HG03025 (cell line): ENCODE measurements around the gene HMGN3.
"Not testable (repeated sequence)": the region's sequence is repeated elsewhere in the genome, so short reads cannot be mapped to it uniquely, and the experiment has no call there.

ENCODE experiments used
- ATAC-seq: cut with Tn5 transposase; IDR thresholded peaks from one replicate; pipeline ENCODE4 v1.9.1; 2021; ENCODE audit warnings: mild to moderate bottlenecking, moderate library complexity; ENCODE audit not compliant: unreplicated experiment, low FRiP score

The HMGN3 gene

DNA sequence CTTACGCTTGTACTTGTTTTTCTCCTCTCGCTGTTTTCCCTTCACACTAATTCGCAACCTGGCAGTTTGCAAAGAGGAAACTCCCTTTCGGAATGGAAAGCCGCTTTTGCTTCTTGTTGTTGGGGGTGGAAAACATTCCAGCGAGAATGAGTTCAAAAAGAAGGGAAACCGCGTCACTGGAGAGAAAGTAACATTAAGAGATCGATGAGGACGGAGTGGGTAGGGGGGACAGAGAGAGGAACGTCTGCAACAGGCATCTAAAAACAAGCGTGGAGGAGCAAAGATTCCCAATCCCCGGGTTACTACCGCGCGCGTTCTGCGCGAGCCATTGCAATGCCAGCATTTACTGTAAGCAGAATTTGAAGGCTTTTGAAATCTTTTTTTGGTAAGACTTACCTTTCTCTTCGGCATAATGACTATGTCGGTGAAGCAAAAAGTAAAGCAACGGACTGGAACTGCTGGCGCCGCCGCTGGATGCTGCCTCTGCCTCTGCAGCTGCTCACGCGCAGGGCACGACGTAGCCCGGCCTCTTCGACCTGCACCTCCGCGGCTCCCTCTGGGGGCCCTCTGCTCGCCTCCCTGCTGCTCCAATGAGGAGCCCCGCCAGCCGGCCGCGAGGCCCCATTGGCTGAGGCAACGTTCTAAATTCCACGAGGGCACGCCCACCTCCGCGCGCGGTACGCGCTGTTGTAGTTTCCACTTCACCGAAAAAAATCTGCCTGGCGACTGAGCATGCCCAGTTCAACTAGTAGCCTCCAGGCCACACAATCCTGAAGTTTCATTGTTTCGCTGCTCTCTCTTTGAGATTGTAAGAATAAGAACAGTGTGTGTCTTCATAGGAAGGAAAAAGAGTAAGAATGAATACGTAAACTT is at the start of gene HMGN3:
HMGN3 (minus strand) TSS at position 533 of the 873 bp plus-strand sequence.
- peak; percentile 93 for ATAC-seq

DNA sequence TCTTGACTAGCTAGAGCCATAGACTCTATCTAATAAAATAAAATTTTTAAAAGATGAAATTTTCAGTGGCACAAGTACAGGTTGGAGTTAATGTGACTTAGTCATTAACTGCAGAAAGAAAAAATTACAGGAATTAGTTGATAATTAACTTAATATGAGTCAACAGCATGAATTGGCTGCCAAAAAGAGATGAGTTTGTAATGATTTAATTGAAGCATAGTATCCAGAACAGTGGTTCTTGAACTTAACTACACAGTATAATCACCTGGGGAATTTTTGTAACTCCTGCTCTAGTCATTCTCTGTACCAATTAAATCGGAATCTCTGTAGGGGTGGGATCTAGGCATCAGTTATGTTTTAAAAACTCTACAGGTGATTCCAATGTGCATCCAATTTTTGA is 46.3 kb upstream of the HMGN3 start:
- no peak for ATAC-seq

DNA sequence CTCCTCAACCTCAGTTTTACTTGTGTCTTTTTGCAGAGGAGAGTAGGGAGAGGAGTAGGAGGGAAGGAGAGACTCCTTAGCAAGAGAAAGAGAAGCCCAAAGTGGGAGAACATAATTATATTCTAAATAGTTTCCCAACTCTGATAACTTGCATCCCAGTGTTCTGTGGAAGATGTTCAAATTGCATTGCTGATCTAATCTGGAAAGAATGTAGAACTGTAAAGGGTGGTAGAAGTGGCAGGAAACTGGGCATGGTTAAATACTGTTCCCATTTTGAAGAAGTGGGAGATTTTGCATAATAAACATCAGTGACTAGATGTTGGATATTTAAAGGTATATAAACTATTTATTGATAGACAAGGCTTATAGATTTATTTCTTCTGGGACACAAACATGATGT is 42.6 kb upstream of the HMGN3 start:
- ATAC-seq = no peak

DNA sequence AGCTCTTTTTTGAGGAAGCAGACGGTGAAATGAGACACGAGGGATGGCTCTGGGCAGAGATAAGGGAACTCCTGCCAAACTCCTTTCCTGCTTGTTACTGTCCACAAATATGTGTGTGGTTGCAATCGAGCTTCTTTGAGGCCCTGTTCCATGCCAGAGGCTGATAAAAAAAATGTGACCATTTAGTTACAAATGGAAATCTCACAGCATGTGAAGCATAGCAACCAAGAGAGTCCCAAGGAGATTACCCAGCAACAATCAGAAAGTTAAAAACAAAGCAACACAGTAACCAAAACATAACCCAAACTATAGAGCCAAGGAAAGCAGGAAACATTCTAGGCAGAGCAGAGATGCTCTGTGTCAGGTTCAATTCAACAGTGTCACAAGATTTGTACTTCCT is 35.4 kb upstream of the HMGN3 start:
- no peak for ATAC-seq

DNA sequence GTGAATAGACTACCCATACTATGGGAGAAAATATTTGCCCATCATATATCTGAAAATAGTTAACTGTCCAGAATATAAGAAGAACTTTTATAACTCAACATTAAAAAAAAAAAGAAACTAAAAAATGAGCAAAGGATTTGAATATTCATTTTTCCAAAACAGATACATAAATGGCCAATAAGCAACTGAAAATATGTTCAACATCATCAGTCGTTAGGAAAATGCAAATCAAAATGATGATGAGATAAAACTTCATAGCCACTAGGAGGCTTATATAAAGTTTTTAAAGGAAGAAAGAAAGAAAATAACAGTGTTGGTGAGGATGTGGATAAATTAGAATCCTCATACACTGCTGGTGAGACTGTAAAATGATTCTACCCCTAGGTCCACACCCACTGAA is 32.6 kb upstream of the HMGN3 start:
- no peak for ATAC-seq

DNA sequence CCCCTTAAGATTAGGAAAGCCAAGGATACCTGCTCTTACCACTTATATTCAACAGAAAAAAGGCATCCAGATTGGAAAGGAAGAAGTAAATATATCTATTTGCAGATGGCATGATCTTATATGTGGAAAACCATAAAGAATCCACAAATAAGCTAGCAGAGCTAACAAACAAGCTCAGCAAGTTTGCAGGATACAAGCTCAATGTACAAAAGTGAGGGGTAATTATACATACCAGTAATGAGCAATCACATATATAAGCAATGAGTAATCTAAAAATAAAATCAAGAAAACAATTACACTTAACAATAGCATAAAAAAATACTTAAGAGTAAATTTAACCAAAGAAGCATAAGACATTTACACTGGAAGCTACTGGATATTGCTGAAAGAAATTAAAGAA is 31.6 kb upstream of the HMGN3 start:
- no peak for ATAC-seq

DNA sequence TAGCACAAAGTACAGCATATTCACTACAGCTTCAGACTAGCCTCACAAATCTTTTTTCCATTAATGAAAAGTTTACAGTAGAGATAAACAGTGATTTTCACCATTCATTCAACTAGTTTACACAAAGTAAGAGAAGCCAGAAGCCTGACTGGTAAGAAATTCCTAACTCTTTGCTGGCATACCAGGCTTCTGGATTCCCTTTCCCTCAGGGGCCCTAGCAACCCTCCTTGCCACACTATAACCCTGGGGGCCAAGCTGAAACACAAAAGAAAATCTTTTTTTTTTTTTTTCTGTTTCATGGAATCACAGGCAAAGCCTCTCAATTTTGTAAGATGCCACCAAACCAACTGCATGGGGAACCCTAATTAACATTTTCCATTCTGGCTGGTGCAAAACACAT is 28.9 kb upstream of the HMGN3 start:
- no peak for ATAC-seq

DNA sequence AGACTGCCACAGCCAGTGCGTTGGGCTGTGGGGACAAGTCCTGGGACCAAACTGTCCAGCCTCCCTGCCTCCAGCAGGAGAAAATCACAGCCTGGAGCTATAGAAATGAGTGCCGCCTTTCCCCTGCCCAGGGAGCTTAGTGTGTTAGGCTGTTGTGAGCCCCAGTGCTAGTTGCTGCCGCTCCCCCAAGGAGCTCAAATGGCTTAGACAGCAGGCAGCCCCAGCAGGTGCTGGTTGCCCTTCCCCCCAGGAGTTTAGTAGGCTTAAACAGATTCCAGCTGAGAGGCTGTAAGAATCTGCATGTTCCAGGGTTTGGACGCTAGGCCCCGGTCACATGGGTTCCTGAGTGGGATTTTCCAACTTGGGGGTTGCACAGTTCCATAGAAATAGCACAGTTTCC is 27.2 kb upstream of the HMGN3 start:
- ATAC-seq = no peak

DNA sequence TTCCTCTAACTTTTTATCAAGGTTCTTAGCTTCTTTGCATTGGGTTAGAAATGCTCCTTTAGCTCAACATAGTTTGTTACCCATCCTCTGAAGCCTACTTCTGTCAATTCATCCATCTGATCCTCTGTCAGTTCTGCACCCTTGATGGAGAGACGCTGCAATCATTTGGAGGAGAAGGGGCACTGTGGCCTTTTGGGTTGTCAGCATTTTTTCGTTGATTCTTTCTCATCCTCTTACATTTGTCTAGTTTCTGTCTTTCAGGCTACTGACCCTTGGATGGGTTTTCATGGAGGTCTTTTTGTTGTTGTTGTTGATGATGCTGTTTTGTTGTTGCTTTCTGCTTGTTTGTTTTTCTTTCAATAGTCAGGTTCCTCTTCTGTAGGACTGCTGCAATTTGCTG is 26.3 kb upstream of the HMGN3 start:
- ATAC-seq = no peak

DNA sequence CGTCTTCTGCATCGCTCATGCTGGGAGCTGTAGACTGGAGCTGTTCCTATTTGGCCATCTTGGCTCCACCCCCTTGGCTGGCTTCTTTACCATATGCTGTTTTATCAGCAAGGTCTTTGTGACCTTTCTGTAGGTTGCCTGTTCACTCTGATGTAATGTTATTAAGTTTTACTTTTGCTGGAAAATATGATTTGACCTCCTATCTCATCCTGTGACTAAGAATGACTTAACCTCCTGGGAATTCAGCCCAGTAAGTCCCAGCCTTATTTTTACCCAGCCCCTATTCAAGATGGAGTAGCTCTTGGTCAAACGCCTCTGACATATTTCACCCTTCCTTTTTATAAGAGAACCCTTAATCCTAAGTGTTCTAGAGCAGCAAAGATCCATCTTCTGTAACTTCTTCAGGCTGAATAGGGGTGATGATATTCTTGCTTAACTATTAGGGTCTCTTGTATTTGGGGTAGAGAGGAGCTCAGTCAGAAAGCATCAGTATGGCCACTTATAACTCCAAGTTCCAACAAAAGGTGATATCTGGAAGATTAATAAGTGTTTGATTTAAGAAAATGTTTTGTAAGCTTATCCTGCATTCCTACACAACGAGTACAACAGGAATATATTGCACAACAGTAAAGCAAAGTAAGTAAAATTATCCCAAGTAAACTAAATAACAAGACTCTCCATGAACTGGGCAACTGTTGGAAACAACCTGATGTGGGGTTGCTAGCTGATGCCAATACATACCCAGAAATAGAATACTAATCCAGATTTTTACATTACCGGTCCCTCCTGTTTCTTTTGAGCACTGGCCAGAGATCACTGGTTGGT is 23.1 kb upstream of the HMGN3 start:
- ATAC-seq = no peak

DNA sequence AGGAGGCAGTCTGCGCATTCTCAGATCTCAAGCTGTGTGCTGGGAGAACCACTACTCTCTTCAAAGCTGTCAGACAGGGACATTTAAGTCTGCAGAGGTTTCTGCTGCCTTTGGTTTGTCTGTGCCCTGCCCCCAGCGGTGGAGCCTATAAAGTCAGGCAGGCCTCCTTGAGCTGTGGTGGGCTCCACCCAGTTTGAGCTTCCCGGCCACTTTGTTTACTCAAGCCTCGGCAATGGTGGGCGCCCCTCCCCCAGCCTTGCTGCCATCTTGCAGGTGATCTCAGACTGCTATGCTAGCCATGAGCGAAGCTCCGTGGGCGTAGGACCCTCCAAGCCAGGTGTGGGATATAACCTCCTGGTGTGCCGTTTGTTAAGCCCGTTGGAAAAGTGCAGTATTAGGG is 22.3 kb upstream of the HMGN3 start:
- ATAC-seq = not testable (repeated sequence)

DNA sequence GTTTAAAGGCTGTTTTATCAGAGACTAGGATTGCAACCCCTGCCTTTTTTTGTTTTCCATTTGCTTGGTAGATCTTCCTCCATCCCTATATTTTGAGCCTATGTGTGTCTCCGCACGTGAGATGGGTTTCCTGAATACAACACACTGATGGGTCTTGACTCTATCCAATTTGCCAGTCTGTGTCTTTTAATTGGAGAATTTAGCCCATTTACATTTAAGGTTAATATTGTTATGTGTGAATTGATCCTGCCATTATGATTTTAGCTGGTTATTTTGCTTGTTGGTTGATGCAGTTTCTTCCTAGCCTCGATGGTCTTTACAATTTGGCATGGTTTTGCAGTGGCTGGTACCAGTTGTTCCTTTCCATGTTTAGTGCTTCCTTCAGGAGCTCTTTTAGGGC is 20.6 kb upstream of the HMGN3 start:
- not testable (repeated sequence) for ATAC-seq

DNA sequence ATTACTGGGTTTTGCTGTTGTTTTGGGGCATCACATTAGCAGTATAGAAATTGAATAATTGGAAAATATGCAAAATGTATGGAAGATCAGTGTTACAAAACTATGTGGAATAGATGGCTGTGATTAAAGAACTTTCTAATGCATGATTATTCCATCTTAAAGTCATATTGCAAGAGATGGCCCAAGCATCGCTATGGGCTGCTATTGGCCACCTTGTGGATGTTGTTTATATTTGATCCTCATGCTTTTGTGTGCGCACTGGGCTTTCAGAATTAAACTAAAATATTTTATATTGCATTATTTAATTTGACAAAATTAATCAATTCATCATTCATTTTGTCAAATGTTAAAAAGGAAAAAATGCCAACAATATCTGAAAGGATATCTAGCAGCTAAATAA is 16.1 kb upstream of the HMGN3 start:
- ATAC-seq = no peak

DNA sequence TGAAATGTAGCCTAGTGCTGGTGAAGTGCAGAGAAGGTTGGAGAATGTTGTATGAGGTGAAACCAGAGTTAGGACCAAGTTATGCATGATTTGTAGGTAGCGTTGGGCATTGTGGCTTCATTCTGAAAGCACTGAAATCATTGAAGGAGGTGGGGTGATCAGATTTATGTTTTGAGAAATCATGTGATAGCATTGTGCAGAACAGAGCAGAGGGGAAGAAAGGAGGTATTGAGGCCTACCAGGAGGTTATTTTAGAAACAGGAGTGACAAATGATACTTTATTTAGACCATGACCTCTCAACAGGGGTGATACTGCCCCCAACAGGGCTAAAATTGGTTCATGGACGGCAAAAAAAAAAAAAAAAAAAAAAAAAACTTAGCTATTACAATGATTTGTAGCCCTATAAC is 15.6 kb upstream of the HMGN3 start:
- ATAC-seq = peak; percentile 66

DNA sequence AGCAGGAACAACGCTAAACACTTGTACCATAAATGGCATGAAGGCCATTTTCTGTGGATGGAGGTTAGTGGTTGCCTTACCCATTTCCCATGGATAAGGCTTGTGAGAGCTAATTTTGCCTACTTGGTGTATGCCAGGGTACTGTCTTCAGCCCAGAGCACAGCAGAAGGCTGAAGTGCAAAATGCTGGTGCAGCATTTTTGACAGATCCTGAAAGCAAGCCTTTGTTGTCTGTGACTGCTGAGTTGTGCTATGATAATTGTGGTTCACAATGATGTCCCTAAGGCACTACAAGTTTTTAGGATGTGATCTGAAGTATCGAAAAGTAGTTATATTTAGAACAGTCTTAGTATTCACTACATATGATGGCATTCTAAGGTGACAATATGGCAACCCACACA is 14.7 kb upstream of the HMGN3 start:
- no peak for ATAC-seq

DNA sequence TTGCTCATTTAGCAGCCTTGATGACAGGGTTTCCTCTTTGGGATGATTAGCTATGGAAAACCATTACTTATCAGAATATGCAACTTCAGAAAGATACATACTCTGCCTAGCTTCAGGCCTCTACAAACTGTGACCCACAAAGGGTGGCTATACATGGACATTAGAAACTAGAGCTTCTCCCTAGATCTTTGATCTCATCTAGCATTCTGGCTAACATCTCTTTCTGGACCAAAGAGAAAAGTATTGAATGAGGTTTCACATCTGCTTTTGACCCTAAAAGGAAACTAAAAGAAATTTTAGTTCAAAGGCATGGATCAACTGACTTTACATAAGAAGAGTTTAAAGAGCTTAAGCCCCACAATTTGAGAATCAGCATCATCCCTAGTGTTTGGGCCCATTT is 12.4 kb upstream of the HMGN3 start:
- ATAC-seq = peak; percentile 79

DNA sequence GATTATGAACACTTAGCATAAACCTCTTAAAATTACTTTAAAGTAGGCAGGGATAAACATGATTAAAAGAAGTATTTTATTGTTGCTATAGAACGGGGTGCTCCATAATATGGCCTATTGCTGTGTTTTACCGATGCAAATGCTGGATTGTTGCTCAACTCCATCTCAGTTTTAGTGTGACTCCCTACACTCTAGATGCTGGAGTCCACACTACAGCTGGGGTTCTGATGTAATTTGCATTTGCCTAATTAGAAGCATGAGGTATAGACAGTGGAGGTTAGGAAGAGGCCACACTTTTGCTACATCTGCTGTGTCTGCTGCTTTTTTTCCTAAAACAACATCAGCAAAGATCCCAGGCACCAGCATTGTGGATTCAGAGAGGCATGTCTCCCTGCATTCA is 6.7 kb upstream of the HMGN3 start:
- ATAC-seq = no peak

DNA sequence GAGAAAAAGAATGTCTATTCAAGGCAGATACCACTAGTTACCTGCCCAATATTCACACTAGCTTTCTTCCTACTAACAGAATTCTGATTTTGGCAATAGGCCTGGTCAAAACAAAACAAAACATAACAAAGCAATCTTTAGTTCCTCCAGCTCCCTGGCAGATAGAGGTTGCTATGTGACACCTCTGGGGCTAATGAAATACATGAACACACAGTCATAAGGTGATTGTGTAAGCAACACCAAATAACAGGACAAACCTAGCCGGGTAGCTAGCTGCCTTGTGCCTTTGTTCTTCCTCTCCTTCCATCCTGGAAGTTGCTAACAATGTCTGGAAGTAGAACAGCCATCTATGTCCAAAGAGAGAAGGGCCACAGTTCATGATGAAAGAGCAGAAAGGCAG is 6.0 kb upstream of the HMGN3 start:
- no peak for ATAC-seq

DNA sequence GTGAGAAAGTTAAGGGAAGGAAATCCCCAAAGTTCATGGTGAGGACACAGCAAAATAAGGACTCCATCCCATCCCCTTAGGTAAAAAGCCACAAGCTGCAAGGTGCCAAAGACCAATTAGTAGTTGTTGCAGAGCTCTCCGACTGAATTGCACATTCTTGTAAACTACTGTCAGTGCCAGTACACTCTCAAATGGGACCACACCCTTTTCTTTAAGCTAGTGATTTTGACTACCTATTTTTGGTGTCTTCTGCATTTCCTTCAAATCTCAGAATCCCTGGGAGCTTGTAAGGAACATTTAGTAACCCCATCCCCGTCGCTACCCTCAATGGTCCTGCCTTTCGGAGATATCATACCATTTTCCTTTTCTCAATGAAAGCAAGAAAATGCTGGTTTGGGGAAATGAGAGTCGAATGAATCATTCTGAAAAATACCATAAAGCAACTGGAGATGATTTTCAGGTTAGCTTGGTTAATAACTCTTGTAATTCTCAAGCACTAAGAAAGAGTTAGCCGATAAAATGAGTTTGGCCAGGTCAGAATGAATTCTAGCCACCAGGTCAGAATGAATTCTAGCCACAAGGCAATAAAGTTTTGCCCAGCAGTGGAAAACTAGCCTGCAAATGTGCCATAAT is 5.2 kb upstream of the HMGN3 start:
- peak; percentile 61 for ATAC-seq

DNA sequence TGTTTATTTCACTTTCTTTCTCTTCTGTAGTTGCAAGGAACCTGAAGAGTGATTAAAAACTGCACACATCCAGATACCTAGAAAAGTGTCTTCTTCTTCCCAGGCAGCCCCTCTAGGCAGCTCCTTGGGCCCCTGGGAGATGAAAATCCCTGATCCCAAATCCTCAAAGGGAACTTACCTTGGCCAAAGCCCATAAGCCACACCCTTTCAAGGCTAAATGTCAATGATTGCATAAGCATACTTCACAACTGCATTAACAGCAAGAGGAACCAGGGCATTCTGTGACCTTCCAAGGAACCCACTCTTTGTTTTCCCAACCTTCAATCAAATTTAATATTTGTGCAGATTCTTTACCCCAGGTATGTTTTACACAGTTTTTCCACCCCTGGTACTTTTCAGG is 4.4 kb upstream of the HMGN3 start:
- ATAC-seq = no peak

DNA sequence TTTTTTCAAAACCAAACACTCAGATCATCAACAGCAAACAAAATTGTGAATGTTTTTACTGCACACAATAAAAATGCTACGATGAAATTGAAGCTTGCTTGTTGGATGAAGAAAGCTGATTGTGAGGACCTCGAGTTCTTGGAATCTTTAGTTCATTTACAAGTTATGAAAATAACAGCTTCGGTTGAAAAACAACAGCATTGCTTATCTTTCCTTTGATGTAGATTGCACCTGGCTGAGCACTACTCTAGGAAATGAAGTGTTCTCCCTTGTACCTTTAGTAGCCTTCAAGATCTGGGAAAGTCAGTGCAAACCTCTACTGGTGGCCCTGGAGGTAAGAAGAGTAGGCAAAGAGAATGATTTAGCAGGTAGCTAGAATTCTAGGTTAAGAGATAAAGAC is 2.2 kb upstream of the HMGN3 start:
- no peak for ATAC-seq
